Measurements from ENCODE around the gene MEP1B. TPM values are rescaled to one million over a fixed set of nuclear protein-coding genes. Genes with fewer than 3 reads are reported as not detected.

Gene MEP1B
- polyA plus RNA-seq, 1 of the 3 experiments (the other 2 are of a cell fraction): not detected

DNA sequence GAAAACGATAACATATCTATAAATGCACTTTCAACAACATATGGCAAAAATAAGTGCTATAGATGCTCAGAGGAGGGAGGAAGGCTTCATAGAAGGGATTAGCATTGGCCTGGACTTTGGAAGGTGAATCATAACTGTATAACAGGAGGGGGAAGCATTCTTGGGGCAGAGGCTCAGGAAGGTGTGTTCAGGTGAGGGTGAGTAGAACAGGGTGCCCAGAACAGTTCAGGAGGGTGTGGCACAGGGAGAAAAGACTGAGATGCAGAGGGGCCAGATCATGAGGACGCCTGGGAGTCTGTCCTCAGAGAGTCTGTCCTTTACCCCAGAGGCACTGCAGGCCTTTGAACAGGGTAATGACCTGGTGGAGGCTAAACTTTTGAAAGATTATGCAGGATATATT, 29.3 kb upstream of the MEP1B start:
- Histone ChIP-seq H3K4me1 (ENCODE audit: control insufficient read depth in 1 of 2, insufficient read depth in 2 of 2, low read depth in 1 of 2, low read length in 1 of 2) (no peaks in the 10 kb centered on the region; a peak in 1 of 4 replicates), H3K9me2 (no peaks in the 10 kb centered on the region), H3K4me3 (ENCODE audit: low read depth in 2 of 2, low read length in 1 of 2) (no peak overlapping the region), H3K27ac (ENCODE audit: low read depth in 2 of 2, low read length in 1 of 2) (no peak overlapping the region), H2AFZ (ENCODE audit: low read depth) (no peak overlapping the region), H4K20me1 (ENCODE audit: insufficient read depth) (no peaks in the 10 kb centered on the region), H3K36me3 (replicated peaks in 1 of 2; ENCODE audit: control insufficient read depth in 1 of 2, insufficient read depth in 2 of 2, low read length in 1 of 2) (no peaks in the 10 kb centered on the region), H3K79me2 (ENCODE audit: insufficient read depth) (no peaks in the 10 kb centered on the region), H3F3A (replicated peaks; ENCODE audit: insufficient read depth) (no peaks in the 10 kb centered on the region), H3K27me3 (ENCODE audit: insufficient read depth) (no peaks in the 10 kb centered on the region), H3K9ac (no peak overlapping the region), H3K4me2 (no peak overlapping the region), H3K9me3 (no peaks in the 10 kb centered on the region)
- no peak for DNase-seq
- TF ChIP-seq FOSL2 (IDR thresholded peaks at IDR 0.05; ENCODE audit: borderline replicate concordance, low read depth): no peak
- TF ChIP-seq, protein P1, sequence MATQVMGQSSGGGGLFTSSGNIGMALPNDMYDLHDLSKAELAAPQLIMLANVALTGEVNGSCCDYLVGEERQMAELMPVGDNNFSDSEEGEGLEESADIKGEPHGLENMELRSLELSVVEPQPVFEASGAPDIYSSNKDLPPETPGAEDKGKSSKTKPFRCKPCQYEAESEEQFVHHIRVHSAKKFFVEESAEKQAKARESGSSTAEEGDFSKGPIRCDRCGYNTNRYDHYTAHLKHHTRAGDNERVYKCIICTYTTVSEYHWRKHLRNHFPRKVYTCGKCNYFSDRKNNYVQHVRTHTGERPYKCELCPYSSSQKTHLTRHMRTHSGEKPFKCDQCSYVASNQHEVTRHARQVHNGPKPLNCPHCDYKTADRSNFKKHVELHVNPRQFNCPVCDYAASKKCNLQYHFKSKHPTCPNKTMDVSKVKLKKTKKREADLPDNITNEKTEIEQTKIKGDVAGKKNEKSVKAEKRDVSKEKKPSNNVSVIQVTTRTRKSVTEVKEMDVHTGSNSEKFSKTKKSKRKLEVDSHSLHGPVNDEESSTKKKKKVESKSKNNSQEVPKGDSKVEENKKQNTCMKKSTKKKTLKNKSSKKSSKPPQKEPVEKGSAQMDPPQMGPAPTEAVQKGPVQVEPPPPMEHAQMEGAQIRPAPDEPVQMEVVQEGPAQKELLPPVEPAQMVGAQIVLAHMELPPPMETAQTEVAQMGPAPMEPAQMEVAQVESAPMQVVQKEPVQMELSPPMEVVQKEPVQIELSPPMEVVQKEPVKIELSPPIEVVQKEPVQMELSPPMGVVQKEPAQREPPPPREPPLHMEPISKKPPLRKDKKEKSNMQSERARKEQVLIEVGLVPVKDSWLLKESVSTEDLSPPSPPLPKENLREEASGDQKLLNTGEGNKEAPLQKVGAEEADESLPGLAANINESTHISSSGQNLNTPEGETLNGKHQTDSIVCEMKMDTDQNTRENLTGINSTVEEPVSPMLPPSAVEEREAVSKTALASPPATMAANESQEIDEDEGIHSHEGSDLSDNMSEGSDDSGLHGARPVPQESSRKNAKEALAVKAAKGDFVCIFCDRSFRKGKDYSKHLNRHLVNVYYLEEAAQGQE (IDR thresholded peaks at IDR 0.05; ENCODE audit: low read depth, low read length): no peak
- no peak for TF ChIP-seq GATA2 (CRISPR knock-in tag; IDR thresholded peaks at IDR 0.05)
- ChIA-PET CTCF (interaction anchor here (0.9 to 11.8 kb wide), 2 partner anchors 310 to 390 kb away, joined by 5 to 182 read pairs; partner anchors contain the start of gene GAREM1), POLR2A (no interaction called here)
- WGBS (ENCODE audit: low lambda C conversion rate): 25% methylated on average over 2 of the region's 2 CpGs

DNA sequence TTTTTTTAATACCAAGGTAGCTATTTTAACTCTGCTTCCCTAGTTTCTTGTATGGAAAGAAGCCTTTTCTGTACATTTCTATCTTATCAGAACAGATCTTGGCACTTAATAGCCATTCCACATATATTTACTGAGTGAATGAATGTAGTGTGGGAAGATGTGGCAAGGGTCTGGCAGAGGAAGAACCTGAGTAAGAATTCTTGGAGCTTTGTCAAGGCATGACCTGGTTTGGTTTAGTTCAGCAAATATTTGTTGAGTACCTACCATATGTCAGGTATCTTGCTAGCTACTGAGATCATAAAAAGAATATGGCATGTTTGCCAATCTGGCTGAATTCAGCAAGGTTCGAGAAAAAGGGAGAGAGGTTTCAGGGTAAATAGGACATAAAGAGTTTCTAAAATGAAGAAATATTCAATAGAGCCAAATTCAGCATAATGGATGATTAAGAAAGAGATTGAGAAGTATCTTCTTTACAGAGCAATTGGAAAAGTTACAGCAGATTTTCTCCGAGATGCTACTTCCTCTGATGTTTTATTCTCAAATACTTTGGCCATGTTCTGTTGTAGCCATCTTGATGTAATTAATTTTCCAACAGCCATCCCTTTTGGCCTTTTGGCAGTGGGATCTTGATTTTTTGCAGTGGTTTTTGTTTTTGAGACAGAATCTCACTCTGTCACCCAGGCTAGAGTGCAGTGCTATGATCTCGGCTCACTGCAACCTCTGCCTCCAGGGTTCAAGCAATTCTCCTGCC, 21.7 kb upstream of the MEP1B start:
- Histone ChIP-seq H3K9ac (no peak overlapping the region), H4K20me1 (ENCODE audit: insufficient read depth) (no peaks in the 10 kb centered on the region), H3K27me3 (ENCODE audit: insufficient read depth) (no peaks in the 10 kb centered on the region), H2AFZ (ENCODE audit: low read depth) (no peak overlapping the region), H3K4me3 (ENCODE audit: low read depth in 2 of 2, low read length in 1 of 2) (no peak overlapping the region), H3K4me1 (ENCODE audit: control insufficient read depth in 1 of 2, insufficient read depth in 2 of 2, low read depth in 1 of 2, low read length in 1 of 2) (no peaks in the 10 kb centered on the region), H3K36me3 (replicated peaks in 1 of 2; ENCODE audit: control insufficient read depth in 1 of 2, insufficient read depth in 2 of 2, low read length in 1 of 2) (no peaks in the 10 kb centered on the region), H3K9me3 (no peaks in the 10 kb centered on the region), H3F3A (replicated peaks; ENCODE audit: insufficient read depth) (no peaks in the 10 kb centered on the region), H3K9me2 (no peaks in the 10 kb centered on the region), H3K79me2 (ENCODE audit: insufficient read depth) (no peaks in the 10 kb centered on the region), H3K27ac (ENCODE audit: low read depth in 2 of 2, low read length in 1 of 2) (no peak overlapping the region), H3K4me2 (no peak overlapping the region)
- ChIA-PET POLR2A (no interaction called here), CTCF (interaction anchor here (0.7 to 2.7 kb wide), 4 partner anchors 10 to 381 kb away, joined by 3 to 25 read pairs (median 6); no protein-coding TSS in a partner anchor)
- no peak for DNase-seq
- 34% methylated on average over 3 of the region's 3 CpGs for WGBS (ENCODE audit: low lambda C conversion rate)
- TF ChIP-seq FOSL2 (IDR thresholded peaks at IDR 0.05; ENCODE audit: borderline replicate concordance, low read depth) (no peak), RFX5 (IDR thresholded peaks at IDR 0.05; ENCODE audit: low read length) (no peak), RAD21 (IDR thresholded peaks at IDR 0.05; ENCODE audit: low read length) (no peak), NFIC (IDR thresholded peaks at IDR 0.05; ENCODE audit: borderline replicate concordance) (no peak), SIN3A (IDR thresholded peaks at IDR 0.05; ENCODE audit: borderline replicate concordance, low read depth, low read length) (no peak), SMC3 (IDR thresholded peaks at IDR 0.05; ENCODE audit: low read depth, low read length) (no peak)
- TF ChIP-seq, protein P2, sequence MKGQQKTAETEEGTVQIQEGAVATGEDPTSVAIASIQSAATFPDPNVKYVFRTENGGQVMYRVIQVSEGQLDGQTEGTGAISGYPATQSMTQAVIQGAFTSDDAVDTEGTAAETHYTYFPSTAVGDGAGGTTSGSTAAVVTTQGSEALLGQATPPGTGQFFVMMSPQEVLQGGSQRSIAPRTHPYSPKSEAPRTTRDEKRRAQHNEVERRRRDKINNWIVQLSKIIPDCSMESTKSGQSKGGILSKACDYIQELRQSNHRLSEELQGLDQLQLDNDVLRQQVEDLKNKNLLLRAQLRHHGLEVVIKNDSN (IDR thresholded peaks at IDR 0.05; ENCODE audit: borderline replicate concordance, low read depth): no peak
- TF ChIP-seq, protein P3, sequence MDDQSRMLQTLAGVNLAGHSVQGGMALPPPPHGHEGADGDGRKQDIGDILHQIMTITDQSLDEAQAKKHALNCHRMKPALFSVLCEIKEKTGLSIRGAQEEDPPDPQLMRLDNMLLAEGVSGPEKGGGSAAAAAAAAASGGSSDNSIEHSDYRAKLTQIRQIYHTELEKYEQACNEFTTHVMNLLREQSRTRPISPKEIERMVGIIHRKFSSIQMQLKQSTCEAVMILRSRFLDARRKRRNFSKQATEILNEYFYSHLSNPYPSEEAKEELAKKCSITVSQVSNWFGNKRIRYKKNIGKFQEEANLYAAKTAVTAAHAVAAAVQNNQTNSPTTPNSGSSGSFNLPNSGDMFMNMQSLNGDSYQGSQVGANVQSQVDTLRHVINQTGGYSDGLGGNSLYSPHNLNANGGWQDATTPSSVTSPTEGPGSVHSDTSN (IDR thresholded peaks at IDR 0.05): no peak
- TF ChIP-seq, protein P1 (IDR thresholded peaks at IDR 0.05; ENCODE audit: low read depth, low read length): no peak

All from SK-N-SH (cell line).